CD4-positive, alpha-beta T cell treated with Interleukin-6 at 100 ng/mL for 8 hours (primary cell): ENCODE measurements around the gene AIM2.

ENCODE experiments used
- DNase-seq: peaks from one replicate; pipeline ENCODE4 v3.0.0-alpha.2; 2020; ENCODE audit warnings: mixed read lengths, low spot score

AIM2 gene

GRCh38 chr1:159015440-159015909 lies 61.1 kb downstream of the AIM2 start:
- peak; percentile 81 for DNase-seq

- no peak for DNase-seq
These were observed 61.7 kb downstream of the AIM2 start for GRCh38 chr1:159014851-159015250.

GRCh38 chr1:159014003-159014571 lies 62.5 kb downstream of the AIM2 start:
- DNase-seq, result no peak

- DNase-seq, result peak; percentile 62
These were observed 64.1 kb downstream of the AIM2 start for GRCh38 chr1:159012495-159012894.
